Left ventricle myocardium superior (tissue), 1 donor: ENCODE results near the gene COL1A1. TPM values are rescaled to one million over a fixed set of nuclear protein-coding genes. Genes with fewer than 3 reads are reported as not detected.

Experiments used
- ATAC-seq: fragments of 200-7000 bp; cut with Tn5 transposase; one replicate; pipeline ENCODE4 v1.9.1; 2020; ENCODE audit warnings: mild to moderate bottlenecking, moderate library complexity
- DNase-seq: peaks from one replicate; pipeline ENCODE4 v3.0.0-alpha.2; 2020
- intact Hi-C: fragments of 100-400 bp; cut with micrococcal nuclease; formaldehyde crosslinking; loops from one replicate; pipeline ENCODE4 v1.11.0; 2022
- total RNA-seq: library from RNA; stranded (reverse); fragmentation: NEBNext Ultra II Directional; extraction: Animal tissue kit (Norgen Biotek cat#: 25700); gene quantifications from one replicate; pipeline ENCODE4 v1.2.1, GENCODE V29; 2021
- donor health status: DM: no; HTN: yes; CAD: no; lungs with severe emphysema.

The COL1A1 gene
- total RNA-seq, 1 donor from 2014 or later, result 26.8 TPM

- DNase-seq, result no peak
- intact Hi-C loops, result no loop called here
Measured at GRCh38 chr17:50136096-50136687, 65.2 kb downstream of the COL1A1 start.

GRCh38 chr17:50135316-50136095 lies 65.9 kb downstream of the COL1A1 start:
- ATAC-seq (no peak), DNase-seq (no peak)
- intact Hi-C loops, result no loop called here

More at GRCh38 chr17:50136096-50136687, 65.2 kb downstream of the COL1A1 start:
- ATAC-seq, result no peak

DNA sequence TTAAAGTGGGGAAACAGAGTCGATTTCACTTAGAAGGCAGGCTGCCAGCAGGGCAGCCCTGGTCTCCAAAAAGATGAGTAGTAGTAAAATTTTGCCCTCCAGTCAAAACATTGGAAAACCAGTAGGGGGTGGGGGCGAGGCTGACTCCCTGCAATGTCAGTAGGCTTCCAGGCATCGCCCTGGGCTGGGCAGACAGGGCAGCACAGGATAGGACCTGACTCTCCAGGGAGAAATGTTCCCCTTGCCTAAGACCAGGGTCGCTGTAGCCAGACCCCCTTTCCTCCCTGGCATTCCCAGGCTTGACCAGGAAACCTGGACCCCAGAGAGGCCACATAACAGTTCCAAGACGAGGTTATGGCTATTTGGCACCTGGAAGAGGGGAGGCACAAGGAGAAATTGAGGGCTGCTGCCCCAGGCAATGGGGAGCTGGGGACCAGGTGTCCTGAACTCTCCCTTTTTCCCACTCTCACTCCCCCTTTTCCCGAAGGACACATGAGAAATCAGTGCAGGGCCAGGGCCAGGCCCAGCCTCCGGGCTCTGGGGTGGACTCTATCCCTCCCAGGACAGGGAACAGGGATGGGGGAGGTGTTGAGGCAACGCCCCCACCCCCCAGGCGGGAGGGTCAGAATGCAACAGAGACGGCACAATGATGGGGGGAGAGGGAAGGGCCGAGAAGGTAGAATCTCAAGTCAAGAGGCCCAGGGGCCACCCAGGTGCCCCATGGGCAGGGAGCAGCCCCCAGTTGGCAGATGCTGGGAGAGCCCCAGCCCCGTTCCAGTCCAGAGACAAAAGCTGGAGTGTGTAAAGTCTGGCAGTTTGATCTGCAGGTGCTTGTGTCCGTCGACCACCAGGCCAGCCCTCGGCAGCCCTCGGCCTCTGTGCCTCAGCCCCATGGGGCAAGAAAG lies 67.0 kb downstream of the COL1A1 start:
- DNase-seq (no peak), ATAC-seq (no peak)
- intact Hi-C loops, result no loop called here

- intact Hi-C loops, result no loop called here
- ATAC-seq (peak; percentile 8), DNase-seq (peak; percentile 53)
Measured at GRCh38 chr17:50133769-50134099, 67.7 kb downstream of the COL1A1 start.

Other genes with a start within 250 kb of the COL1A1 start
- not detected for gene DLX4, start 232.4 kb downstream of the COL1A1 start, total RNA-seq
- not detected for gene DLX3, start 206.4 kb downstream of the COL1A1 start, total RNA-seq
- 16.5 TPM for gene ITGA3, start 145.5 kb downstream of the COL1A1 start, total RNA-seq
- gene PDK2, start 106.3 kb downstream of the COL1A1 start, total RNA-seq, result 277 TPM
- 1.2 TPM for gene SAMD14, start 71.5 kb downstream of the COL1A1 start, total RNA-seq
- gene PPP1R9B, start 51.0 kb downstream of the COL1A1 start, total RNA-seq, result 37.6 TPM
- 155 TPM for gene SGCA, start 35.6 kb downstream of the COL1A1 start, total RNA-seq
- gene TMEM92, start 72.8 kb upstream of the COL1A1 start, total RNA-seq, result not detected
- gene XYLT2, start 144.5 kb upstream of the COL1A1 start, total RNA-seq, result 18.0 TPM
- 79.3 TPM for gene MRPL27, start 171.6 kb upstream of the COL1A1 start, total RNA-seq
- 0.35 TPM for gene EME1, start 171.6 kb upstream of the COL1A1 start, total RNA-seq
- gene LRRC59, start 195.9 kb upstream of the COL1A1 start, total RNA-seq, result 22.8 TPM
- gene ACSF2, start 224.6 kb upstream of the COL1A1 start, total RNA-seq, result 22.5 TPM